Endothelial cell of umbilical vein (primary cell): ENCODE measurements around the gene SMG1.

Experiments
- EZH2 ChIP-seq: IDR thresholded peaks from 2 replicates; pipeline ENCODE4 v1.6.1; 2012; ENCODE audit warnings: borderline replicate concordance, low read depth, mild to moderate bottlenecking, moderate library complexity, low read length, inconsistent platforms; ENCODE audit not compliant: severe bottlenecking
- MYC ChIP-seq: IDR thresholded peaks from one replicate; pipeline ENCODE4 v1.6.1; 2011; ENCODE audit warnings: mild to moderate bottlenecking, low read depth, low read length
- POLR2A ChIP-seq: IDR thresholded peaks from 2 replicates; pipeline ENCODE4 v1.6.1; 2012; ENCODE audit warnings: low read depth, mild to moderate bottlenecking, control low read depth, low read length
- POLR2AphosphoS5 ChIP-seq: IDR thresholded peaks from 2 replicates; pipeline ENCODE4 v1.6.1; 2012; ENCODE audit warnings: low read depth, mild to moderate bottlenecking, control low read depth, low read length, moderate library complexity; ENCODE audit not compliant: insufficient read depth
- TF ChIP-seq, protein P1 (sequence below), 2 donors: IDR thresholded peaks; 1 replicate in 1 of 2; 2 replicates in 1 of 2; pipeline ENCODE4 v1.5.1; 2011; ENCODE audit warnings: low read length in 2 of 2, mild to moderate bottlenecking in 2 of 2, moderate library complexity in 2 of 2, control low read depth in 1 of 2, inconsistent platforms in 1 of 2, low read depth in 1 of 2; ENCODE audit not compliant: insufficient read depth in 1 of 2; ENCODE audit errors: extremely low read depth in 1 of 2
- TF ChIP-seq, protein P2 (sequence below): IDR thresholded peaks from 2 replicates; pipeline ENCODE4 v1.6.1; 2011; ENCODE audit not compliant: insufficient read depth, insufficient read length

DNA sequence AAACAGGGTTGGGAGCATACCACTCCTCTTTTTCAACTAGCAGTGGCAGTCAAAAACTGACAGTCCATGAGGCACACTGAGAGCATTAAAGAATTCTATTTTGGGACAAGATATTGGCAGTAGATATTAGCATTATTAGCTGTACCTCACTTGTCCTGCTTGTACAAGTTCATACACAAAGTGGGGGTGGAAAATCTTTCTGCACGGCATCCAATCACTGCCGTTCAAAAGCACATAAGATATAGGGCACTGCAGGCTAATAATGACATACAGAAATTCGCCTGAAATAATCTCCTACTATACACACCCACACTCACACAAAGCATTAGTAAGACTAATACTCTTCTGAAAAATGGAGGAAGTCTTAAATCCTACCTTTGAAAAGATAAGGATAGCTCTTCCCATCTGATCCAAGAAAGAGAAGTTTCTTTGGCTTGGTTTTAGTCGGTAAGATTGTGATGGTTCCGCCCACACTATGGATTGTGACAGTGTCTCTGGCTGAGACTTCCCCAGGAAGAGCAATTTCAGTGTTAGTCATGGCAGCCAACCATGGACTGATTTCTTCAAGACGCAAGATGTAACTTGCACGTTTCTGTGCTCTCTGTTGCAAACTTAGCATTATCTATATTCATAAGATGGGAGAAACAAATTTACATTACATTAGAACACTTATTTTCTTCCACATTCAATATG, 84.2 kb downstream of the SMG1 start:
- TF ChIP-seq EZH2 (no peak), POLR2A (no peak), MYC (no peak), POLR2AphosphoS5 (no peak)
- TF ChIP-seq, protein P1, sequence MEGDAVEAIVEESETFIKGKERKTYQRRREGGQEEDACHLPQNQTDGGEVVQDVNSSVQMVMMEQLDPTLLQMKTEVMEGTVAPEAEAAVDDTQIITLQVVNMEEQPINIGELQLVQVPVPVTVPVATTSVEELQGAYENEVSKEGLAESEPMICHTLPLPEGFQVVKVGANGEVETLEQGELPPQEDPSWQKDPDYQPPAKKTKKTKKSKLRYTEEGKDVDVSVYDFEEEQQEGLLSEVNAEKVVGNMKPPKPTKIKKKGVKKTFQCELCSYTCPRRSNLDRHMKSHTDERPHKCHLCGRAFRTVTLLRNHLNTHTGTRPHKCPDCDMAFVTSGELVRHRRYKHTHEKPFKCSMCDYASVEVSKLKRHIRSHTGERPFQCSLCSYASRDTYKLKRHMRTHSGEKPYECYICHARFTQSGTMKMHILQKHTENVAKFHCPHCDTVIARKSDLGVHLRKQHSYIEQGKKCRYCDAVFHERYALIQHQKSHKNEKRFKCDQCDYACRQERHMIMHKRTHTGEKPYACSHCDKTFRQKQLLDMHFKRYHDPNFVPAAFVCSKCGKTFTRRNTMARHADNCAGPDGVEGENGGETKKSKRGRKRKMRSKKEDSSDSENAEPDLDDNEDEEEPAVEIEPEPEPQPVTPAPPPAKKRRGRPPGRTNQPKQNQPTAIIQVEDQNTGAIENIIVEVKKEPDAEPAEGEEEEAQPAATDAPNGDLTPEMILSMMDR (IDR thresholded peaks at IDR 0.05; ENCODE audit: extremely low read depth in 1 of 2, insufficient read depth in 1 of 2, low read depth in 1 of 2, low read length in 2 of 2): no peak
- TF ChIP-seq, protein P2, sequence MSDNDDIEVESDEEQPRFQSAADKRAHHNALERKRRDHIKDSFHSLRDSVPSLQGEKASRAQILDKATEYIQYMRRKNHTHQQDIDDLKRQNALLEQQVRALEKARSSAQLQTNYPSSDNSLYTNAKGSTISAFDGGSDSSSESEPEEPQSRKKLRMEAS: no peak
